ENCODE measurements around the gene SH3GL1.

DNA sequence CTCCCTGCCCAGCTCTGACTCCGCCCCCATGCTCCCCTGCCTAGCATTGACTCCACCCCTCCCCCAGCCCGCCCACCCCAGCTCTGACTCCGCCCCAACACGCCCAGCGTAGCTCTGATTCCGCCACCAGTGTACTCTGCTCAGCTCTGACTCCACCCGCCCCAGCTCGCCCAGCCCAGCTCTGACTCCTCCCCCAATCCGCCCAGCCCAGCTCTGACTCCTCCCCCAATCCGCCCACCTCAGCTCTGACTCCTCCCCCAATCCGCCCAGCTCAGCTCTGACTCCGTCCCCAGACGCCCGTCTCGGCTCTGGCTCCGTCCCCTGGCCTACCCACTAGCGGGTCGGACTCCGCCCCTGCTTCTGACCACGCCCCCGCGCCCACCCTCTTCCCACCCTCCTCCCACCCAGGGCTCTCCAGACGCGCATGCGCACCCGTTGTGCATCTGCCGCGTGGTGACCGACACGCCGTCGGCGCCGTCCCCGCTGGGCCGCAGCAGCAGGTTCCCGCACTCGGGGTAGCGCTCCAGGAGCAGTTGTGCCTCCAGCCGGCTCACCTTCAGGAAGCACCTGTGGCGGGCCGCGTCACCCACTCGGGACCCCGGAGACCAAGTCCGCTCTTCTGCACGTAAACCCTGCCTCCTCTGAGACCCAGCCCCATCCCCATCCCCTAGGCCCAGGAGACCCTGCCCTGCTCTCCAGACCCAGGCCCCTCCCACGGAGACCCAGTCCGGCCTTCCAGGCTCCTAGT lies 71.9 kb downstream of the SH3GL1 start:
- TF ChIP-seq, protein P1, sequence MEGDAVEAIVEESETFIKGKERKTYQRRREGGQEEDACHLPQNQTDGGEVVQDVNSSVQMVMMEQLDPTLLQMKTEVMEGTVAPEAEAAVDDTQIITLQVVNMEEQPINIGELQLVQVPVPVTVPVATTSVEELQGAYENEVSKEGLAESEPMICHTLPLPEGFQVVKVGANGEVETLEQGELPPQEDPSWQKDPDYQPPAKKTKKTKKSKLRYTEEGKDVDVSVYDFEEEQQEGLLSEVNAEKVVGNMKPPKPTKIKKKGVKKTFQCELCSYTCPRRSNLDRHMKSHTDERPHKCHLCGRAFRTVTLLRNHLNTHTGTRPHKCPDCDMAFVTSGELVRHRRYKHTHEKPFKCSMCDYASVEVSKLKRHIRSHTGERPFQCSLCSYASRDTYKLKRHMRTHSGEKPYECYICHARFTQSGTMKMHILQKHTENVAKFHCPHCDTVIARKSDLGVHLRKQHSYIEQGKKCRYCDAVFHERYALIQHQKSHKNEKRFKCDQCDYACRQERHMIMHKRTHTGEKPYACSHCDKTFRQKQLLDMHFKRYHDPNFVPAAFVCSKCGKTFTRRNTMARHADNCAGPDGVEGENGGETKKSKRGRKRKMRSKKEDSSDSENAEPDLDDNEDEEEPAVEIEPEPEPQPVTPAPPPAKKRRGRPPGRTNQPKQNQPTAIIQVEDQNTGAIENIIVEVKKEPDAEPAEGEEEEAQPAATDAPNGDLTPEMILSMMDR (IDR thresholded peaks at IDR 0.05): no peak
- TF ChIP-seq POLR2A (IDR thresholded peaks at IDR 0.05): no peak
